ENCODE measurements around the gene FXYD5. TPM values are rescaled to one million over a fixed set of nuclear protein-coding genes. Genes with fewer than 3 reads are reported as not detected.

Gene FXYD5
- total and polyA plus RNA-seq, 9 of the 15 experiments (the other 6 are each of a cell fraction or from before 2014, with no cell fraction given), result 104 to 537 (median 174) TPM

GRCh38 chr19:35155981-35156672 is 1.6 kb downstream of the FXYD5 start (continued):
- TF ChIP-seq BRF1 (IDR thresholded peaks at IDR 0.05; ENCODE audit: borderline replicate concordance, extremely low read depth, insufficient read length), result no peak
- TF ChIP-seq SRF (CRISPR knock-in tag; IDR thresholded peaks at IDR 0.05), result no peak
- 0 out of 2 replicates have a peak, but pooled peaks have one; percentile 20 for TF ChIP-seq HDAC8 (tag; IDR thresholded peaks at IDR 0.05)

GRCh38 chr19:35156673-35157014 is 2.1 kb downstream of the FXYD5 start:
- TF ChIP-seq L3MBTL2 (IDR thresholded peaks at IDR 0.05) (no peak), MAZ (CRISPR knock-in tag; conservative IDR thresholded peaks at IDR 0.05 in 1 of 2, IDR thresholded peaks at IDR 0.05 in 1 of 2) (no peak), RBFOX2 (IDR thresholded peaks at IDR 0.05; ENCODE audit: low read depth, low read length) (peak; percentile 70), HEY1 (CRISPR knock-in tag; IDR thresholded peaks at IDR 0.05; ENCODE audit: borderline replicate concordance) (no peak), POLR2G (IDR thresholded peaks at IDR 0.05; ENCODE audit: low read depth, low read length) (peak; percentile 58; the same call in 1 of the 2 replicates), HNRNPL (IDR thresholded peaks at IDR 0.05; ENCODE audit: low read depth, low read length) (no peak), ZNF766 (CRISPR knock-in tag; conservative IDR thresholded peaks at IDR 0.05) (no peak), SIRT6 (IDR thresholded peaks at IDR 0.05; ENCODE audit: low read depth, low read length) (no peak), GTF2A2 (tag; IDR thresholded peaks at IDR 0.05) (no peak), ZNF79 (CRISPR knock-in tag; IDR thresholded peaks at IDR 0.05; ENCODE audit: low read depth) (no peak), TSC22D4 (tag; IDR thresholded peaks at IDR 0.05) (no peak)
- TF ChIP-seq, protein P1, sequence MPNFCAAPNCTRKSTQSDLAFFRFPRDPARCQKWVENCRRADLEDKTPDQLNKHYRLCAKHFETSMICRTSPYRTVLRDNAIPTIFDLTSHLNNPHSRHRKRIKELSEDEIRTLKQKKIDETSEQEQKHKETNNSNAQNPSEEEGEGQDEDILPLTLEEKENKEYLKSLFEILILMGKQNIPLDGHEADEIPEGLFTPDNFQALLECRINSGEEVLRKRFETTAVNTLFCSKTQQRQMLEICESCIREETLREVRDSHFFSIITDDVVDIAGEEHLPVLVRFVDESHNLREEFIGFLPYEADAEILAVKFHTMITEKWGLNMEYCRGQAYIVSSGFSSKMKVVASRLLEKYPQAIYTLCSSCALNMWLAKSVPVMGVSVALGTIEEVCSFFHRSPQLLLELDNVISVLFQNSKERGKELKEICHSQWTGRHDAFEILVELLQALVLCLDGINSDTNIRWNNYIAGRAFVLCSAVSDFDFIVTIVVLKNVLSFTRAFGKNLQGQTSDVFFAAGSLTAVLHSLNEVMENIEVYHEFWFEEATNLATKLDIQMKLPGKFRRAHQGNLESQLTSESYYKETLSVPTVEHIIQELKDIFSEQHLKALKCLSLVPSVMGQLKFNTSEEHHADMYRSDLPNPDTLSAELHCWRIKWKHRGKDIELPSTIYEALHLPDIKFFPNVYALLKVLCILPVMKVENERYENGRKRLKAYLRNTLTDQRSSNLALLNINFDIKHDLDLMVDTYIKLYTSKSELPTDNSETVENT (CRISPR knock-in tag; IDR thresholded peaks at IDR 0.05), result no peak
- Histone ChIP-seq H3K4me3 (peak overlapping the region; percentile 92; the same call in 1 of the 2 replicates), H3K27me3 (ENCODE audit: control insufficient read depth in 2 of 2, insufficient read depth in 2 of 2, low read length in 2 of 2) (no peaks in the 10 kb centered on the region), H3K36me3 (ENCODE audit: control insufficient read depth, insufficient read depth, low read length) (peaks cover 63% of the 10 kb centered on the region), H3K27ac (ENCODE audit: extremely low read depth, low read depth, low read length) (no peak overlapping the region), H3K4me2 (ENCODE audit: insufficient read depth, low read length) (peak overlapping the region; percentile 95), H3K4me1 (replicated peaks in 1 of 2; ENCODE audit: control insufficient read depth in 2 of 2, insufficient read depth in 2 of 2, low read length in 2 of 2) (peaks cover 18 to 48% of the 10 kb centered on the region in 2 experiments; a peak in 4 of 5 replicates), H2AFZ (ENCODE audit: low read depth, low read length) (no peak overlapping the region), H3K9ac (ENCODE audit: insufficient read depth in 1 of 2, low read depth in 2 of 2, low read length in 2 of 2) (peak overlapping the region; percentile 84 to 89), H3K9me3 (replicated peaks; ENCODE audit: control insufficient read depth, insufficient read depth, low read depth, low read length) (no peaks in the 10 kb centered on the region), H3K79me2 (ENCODE audit: control insufficient read depth, insufficient read depth, low read length) (peaks cover 55% of the 10 kb centered on the region), H4K20me1 (replicated peaks; ENCODE audit: control insufficient read depth, insufficient read depth, low read length) (no peaks in the 10 kb centered on the region), H3K9me1 (ENCODE audit: control insufficient read depth, insufficient read depth, low read length) (no peaks in the 10 kb centered on the region)
- no TSS peak for BruUV-seq (replicated peaks)
- DNase-seq (ENCODE audit: extremely low read depth in 1 of 4, low spot score in 3 of 4) (no peak), FAIRE-seq (no peak), ATAC-seq (no peak)
- CTCF ChIA-PET (ENCODE audit: low intra/inter-chr PET ratio), result no interaction called here
- POLR2A ChIA-PET, result no interaction called here
- in situ Hi-C loops (cut with MboI) (no loop called here), intact Hi-C loops (cut with micrococcal nuclease) (loop anchor here (5.0 kb wide), 1 partner anchor 111 kb away; the partner anchor contains the start of gene USF2)
- WGBS (ENCODE audit: insufficient coverage, low coverage, missing lambda C conversion rate), result 79% methylated on average over 7 of the region's 7 CpGs
